Peyer's patch (tissue), 4 donors: ENCODE results near the gene TSPEAR. TPM values are rescaled to one million over a fixed set of nuclear protein-coding genes. Genes with fewer than 3 reads are reported as not detected.

Experiments used
- DNase-seq, 3 donors: peaks; one replicate each; pipeline ENCODE4 v3.0.0-alpha.2; 2017 to 2019
- H3K27ac ChIP-seq, 4 donors: fragments of 200-600 bp; sonication (generic); one replicate each; pipeline ENCODE4 v1.5.1; 2016 to 2019
- H3K27me3 ChIP-seq, 2 donors: fragments of 200-600 bp; sonication (generic); one replicate each; pipeline ENCODE4 v1.5.1; 2019
- H3K36me3 ChIP-seq, 3 donors: fragments of 200-600 bp; sonication (generic); one replicate each; pipeline ENCODE4 v1.5.1; 2016 to 2019
- H3K4me1 ChIP-seq, 4 donors: fragments of 200-600 bp; sonication (generic); one replicate each; pipeline ENCODE4 v1.5.1; 2016 to 2019
- H3K4me3 ChIP-seq, 4 donors: fragments of 200-600 bp; sonication (generic); 1 replicate in 3 of 4; 2 replicates in 1 of 4; pipeline ENCODE4 v1.5.1; 2016 to 2019; ENCODE audit warnings: mild to moderate bottlenecking in 1 of 4
- H3K9me3 ChIP-seq, 4 donors: fragments of 200-600 bp; sonication (generic); one replicate each; pipeline ENCODE4 v1.5.1; 2016 to 2019; ENCODE audit warnings: mild to moderate bottlenecking in 1 of 4
- POLR2A ChIP-seq, 2 donors: fragments of 450-650 bp; IDR thresholded peaks; one replicate each; pipeline ENCODE4 v1.5.1; 2017; ENCODE audit warnings: antibody characterized with exemption in 2 of 2, mild to moderate bottlenecking in 2 of 2, moderate library complexity in 2 of 2
- total RNA-seq, 4 donors: library from RNA; depleted of rRNA; stranded (reverse); fragments of >200 nt; gene quantifications; one replicate each; pipeline ENCODE4 v1.1.0, GENCODE V29; 2016
- TF ChIP-seq, protein P1 (sequence below), 6 experiments: fragments of 450-650 bp in 4 of 6; fragments of 200-600 bp in 2 of 6; sonication (generic) in 1 of 6; IDR thresholded peaks; one replicate each; pipeline ENCODE4 v1.5.1; 2017 to 2019; ENCODE audit warnings: antibody characterized with exemption in 6 of 6, mild to moderate bottlenecking in 3 of 6, moderate library complexity in 1 of 6

TSPEAR gene
- total RNA-seq, 4 donors from 2014 or later, result 0.47 TPM; not detected in 3

DNA sequence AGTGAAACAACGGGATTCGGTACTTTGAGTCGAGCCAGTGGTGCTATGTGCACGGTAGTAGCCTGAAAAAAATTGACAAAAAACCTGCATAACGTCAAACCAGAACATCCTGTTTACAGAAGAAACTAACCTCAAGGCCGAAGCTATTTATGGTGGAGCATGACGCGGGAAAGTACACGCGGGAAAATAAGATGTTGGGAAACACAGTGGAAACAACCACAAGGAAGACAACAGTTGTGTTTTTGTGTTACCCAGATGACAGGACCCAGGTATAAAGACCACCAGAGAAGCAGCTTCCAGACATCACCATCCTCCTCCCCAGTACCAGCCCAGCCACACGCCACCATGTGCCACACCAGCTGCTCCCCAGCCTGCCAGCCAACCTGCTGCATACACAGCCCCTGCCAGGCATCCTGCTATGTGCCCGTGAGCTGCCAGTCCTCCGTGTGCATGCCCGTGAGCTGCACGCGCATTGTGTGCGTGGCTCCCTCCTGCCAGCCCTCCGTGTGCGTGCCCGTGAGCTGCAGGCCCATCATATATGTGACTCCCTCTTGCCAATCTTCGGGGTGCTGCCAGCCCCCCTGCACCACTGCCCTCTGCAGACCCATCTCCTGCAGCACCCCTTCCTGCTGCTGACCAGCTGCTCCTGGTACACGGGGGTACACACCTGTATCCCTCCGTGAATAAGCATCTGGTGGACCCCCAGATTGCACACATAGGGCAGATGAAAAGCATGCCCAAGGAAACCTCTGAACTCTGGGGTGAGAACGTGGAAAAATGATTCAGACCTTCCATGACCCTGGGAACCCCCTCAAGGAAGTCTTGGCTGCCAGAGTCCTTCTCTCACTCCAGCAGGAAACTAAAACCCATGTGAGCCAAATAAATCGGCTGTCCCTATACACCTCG is 53.5 kb downstream of the TSPEAR start, which contains the start of gene KRTAP12-3:
KRTAP12-3 (plus strand) TSS at position 298 of the 906 bp plus-strand sequence; CDS start at position 346, 48 bp downstream.
- Histone ChIP-seq H3K4me3 (no peak within 1 kb of the TSS), H3K36me3 (no peaks in the 10 kb centered on the region), H3K27me3 (no peaks in the 10 kb centered on the region), H3K9me3 (no peaks in the 10 kb centered on the region), H3K4me1 (no peaks in the 10 kb centered on the region), H3K27ac (peak within 1 kb of the TSS; percentile 33 to 82 (median 63))
- TF ChIP-seq, protein P1, sequence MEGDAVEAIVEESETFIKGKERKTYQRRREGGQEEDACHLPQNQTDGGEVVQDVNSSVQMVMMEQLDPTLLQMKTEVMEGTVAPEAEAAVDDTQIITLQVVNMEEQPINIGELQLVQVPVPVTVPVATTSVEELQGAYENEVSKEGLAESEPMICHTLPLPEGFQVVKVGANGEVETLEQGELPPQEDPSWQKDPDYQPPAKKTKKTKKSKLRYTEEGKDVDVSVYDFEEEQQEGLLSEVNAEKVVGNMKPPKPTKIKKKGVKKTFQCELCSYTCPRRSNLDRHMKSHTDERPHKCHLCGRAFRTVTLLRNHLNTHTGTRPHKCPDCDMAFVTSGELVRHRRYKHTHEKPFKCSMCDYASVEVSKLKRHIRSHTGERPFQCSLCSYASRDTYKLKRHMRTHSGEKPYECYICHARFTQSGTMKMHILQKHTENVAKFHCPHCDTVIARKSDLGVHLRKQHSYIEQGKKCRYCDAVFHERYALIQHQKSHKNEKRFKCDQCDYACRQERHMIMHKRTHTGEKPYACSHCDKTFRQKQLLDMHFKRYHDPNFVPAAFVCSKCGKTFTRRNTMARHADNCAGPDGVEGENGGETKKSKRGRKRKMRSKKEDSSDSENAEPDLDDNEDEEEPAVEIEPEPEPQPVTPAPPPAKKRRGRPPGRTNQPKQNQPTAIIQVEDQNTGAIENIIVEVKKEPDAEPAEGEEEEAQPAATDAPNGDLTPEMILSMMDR (IDR thresholded peaks at IDR 0.05), result no peak
- no peak for TF ChIP-seq POLR2A (IDR thresholded peaks at IDR 0.05)
- DNase-seq, result peak in 2 of 3 donors; percentile 26 to 61

DNA sequence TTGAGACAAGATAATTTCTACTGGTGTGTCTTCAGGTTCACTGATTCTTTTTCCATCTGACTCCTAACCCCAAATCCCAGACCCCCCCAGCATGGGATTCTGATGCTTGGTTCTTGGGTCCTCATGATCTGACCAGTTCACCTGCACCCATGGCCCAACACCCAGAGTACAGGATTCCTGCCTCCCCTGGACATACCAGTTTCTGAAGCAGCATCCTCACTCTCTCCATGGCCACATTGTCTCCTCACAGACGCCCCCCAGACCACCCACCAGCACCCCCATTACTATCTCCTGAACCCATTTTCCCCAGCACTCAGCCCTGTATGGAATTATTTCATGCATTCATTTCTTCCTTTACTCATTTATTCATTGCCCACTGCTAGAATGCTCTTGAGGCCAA is 54.5 kb downstream of the TSPEAR start:
- H3K27ac ChIP-seq, result peak overlapping the region; percentile 33 to 63 (median 58)

DNA sequence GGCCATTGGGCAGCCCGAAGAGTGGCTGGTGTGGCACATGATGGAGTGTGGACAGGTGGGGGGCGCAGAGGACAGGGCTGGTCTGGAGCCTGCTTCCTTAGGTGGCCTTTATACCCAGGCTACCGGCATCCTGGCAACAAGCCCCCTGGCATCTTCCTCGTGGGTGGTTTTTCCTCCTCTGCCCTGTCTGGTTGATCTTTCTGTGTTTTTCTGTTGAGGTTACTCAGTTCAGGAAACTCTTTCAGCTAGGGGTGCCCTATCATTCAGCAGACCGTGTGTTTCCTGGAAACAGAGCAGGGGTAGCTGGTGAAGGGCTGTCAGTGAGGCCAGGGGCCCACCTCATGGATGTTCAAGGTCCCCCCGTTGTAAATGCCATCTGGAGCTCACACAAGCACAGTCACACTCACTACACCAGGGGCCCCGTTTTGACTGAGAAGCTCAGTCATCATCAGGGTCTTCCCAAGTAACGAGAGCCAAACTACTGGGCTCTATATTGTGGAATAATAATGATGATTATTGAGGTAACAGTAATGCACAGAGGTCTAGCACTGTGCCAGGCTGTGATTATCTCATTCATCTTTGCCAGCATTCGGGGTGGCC is 56.7 kb downstream of the TSPEAR start, which contains the start of gene KRTAP12-4:
KRTAP12-4 (minus strand) TSS at position 84 of the 600 bp plus-strand sequence; CDS start at position 39, 45 bp downstream.
- no peak for TF ChIP-seq POLR2A (IDR thresholded peaks at IDR 0.05)
- TF ChIP-seq, protein P1 (IDR thresholded peaks at IDR 0.05), result no peak
- H3K4me1 ChIP-seq, result no peaks in the 10 kb centered on the region
- no peaks in the 10 kb centered on the region for H3K36me3 ChIP-seq
- H3K27ac ChIP-seq, result peak within 1 kb of the TSS in 1 of 4 donors; percentile 46
- DNase-seq, result no peak
- H3K4me3 ChIP-seq, result no peak within 1 kb of the TSS
- H3K27me3 ChIP-seq, result no peaks in the 10 kb centered on the region
- no peaks in the 10 kb centered on the region for H3K9me3 ChIP-seq

More for the DNA sequence above, 54.5 kb downstream of the TSPEAR start:
- TF ChIP-seq, protein P1 (IDR thresholded peaks at IDR 0.05), result no peak
- no peak for TF ChIP-seq POLR2A (IDR thresholded peaks at IDR 0.05)
- Histone ChIP-seq H3K4me1 (no peaks in the 10 kb centered on the region), H3K9me3 (no peaks in the 10 kb centered on the region), H3K27me3 (no peaks in the 10 kb centered on the region), H3K4me3 (no peak overlapping the region), H3K36me3 (no peaks in the 10 kb centered on the region)
- no peak for DNase-seq

DNA sequence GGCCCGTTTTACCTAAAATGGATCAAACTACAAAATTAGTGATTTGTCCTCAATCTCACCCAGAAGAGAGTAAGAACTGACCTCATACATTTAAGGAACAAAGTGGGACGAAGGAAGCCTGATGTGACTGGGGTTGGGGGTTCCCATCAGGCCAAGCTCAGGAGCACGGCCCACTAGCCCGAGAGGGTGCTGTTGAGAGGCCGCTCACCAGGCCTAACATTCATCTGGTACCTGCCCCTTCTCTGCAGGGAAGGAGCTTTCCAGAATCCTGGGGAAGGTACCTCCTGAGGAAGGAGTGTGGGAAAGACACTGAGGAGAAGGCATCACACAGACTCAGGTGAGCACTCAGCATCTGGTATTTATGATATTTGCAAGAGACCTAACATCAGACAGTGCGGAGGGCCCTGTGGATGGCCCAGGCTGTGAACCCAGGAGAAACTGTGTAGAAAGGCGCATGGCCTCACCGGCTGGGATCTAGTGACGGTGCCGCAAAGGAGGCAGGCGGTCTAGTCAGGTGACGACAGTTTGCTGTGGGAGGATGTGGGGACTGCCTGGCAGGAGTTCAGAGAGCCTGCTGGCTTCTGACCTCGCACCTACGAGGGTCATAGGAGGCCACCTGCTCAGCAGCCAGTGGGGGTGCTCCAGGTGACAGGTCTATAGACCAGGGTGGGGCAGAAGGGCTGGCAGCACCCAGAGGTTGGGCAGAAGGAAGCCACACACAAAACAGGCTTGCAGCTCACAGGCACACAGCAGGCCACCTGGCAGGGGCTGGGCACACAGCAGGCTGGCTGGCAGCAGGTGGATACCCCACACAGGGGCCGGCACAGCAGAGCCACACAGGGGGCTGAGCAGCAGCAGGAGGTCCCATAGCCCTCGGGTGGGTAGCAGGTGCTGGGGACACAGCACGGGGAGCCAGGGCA is 57.5 kb downstream of the TSPEAR start:
- Histone ChIP-seq H3K9me3 (no peaks in the 10 kb centered on the region), H3K27me3 (no peaks in the 10 kb centered on the region), H3K4me3 (no peak overlapping the region), H3K27ac (peak overlapping the region in 1 of 4 donors; percentile 46), H3K36me3 (no peaks in the 10 kb centered on the region), H3K4me1 (no peaks in the 10 kb centered on the region)
- peak in 2 of 3 donors; percentile 39 to 69 for DNase-seq
- TF ChIP-seq POLR2A (IDR thresholded peaks at IDR 0.05), result no peak
- TF ChIP-seq, protein P1 (IDR thresholded peaks at IDR 0.05), result no peak

DNA sequence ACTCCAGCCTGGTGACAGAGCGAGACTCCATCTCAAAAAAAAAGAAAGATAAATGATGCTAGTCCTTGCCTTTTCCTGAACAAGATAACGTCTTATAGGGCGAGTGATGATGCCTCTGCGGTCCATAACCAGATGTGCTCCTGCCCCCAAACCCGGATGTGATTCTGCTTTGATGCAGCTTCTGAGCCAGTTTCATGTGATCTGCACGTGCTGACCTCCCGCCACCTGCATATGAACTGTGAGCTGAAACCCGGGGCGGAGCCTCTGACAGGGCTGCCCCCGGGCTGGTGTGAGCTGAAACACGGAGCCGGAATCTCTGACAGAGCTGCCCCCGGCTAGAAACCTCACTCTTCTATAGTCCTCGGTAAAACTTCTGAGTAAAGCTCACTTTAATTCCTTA is 58.2 kb downstream of the TSPEAR start:
- TF ChIP-seq, protein P1 (IDR thresholded peaks at IDR 0.05), result no peak
- TF ChIP-seq POLR2A (IDR thresholded peaks at IDR 0.05), result no peak
- Histone ChIP-seq H3K36me3 (no peaks in the 10 kb centered on the region), H3K27ac (no peak overlapping the region), H3K27me3 (no peaks in the 10 kb centered on the region), H3K4me3 (no peak overlapping the region), H3K9me3 (no peaks in the 10 kb centered on the region), H3K4me1 (no peaks in the 10 kb centered on the region)
- peak in 1 of 3 donors; percentile 16 for DNase-seq
